HG03139 (cell line): Measurements from ENCODE around the gene PPP1R15B.
"Not testable (repeated sequence)": the region's sequence is repeated elsewhere in the genome, so short reads cannot be mapped to it uniquely, and the experiment has no call there.

Source experiments
- ATAC-seq: cut with Tn5 transposase; IDR thresholded peaks from one replicate; pipeline ENCODE4 v1.9.1; 2021; ENCODE audit not compliant: unreplicated experiment

The PPP1R15B gene

GRCh38 chr1:204443871-204444581 lies 32.4 kb upstream of the PPP1R15B start:
- no peak for ATAC-seq

GRCh38 chr1:204443260-204443619 lies 31.6 kb upstream of the PPP1R15B start:
- no peak for ATAC-seq

GRCh38 chr1:204442376-204443259 lies 31.0 kb upstream of the PPP1R15B start:
- ATAC-seq = no peak

GRCh38 chr1:204441558-204441957 lies 29.9 kb upstream of the PPP1R15B start:
- no peak for ATAC-seq

- no peak for ATAC-seq
These were observed 28.2 kb upstream of the PPP1R15B start for GRCh38 chr1:204439621-204440375.

- no peak for ATAC-seq
These were observed 27.0 kb upstream of the PPP1R15B start for GRCh38 chr1:204438628-204439027.

GRCh38 chr1:204437796-204438570 lies 26.4 kb upstream of the PPP1R15B start:
- ATAC-seq = no peak

GRCh38 chr1:204435872-204436271 lies 24.3 kb upstream of the PPP1R15B start:
- ATAC-seq = no peak

GRCh38 chr1:204435381-204435831 lies 23.8 kb upstream of the PPP1R15B start:
- no peak for ATAC-seq

GRCh38 chr1:204434116-204434755 lies 22.6 kb upstream of the PPP1R15B start:
- ATAC-seq = no peak

GRCh38 chr1:204432708-204433107 lies 21.1 kb upstream of the PPP1R15B start:
- ATAC-seq = no peak

GRCh38 chr1:204431310-204432184 lies 19.9 kb upstream of the PPP1R15B start:
- ATAC-seq = no peak

GRCh38 chr1:204429746-204430145 lies 18.1 kb upstream of the PPP1R15B start:
- no peak for ATAC-seq

GRCh38 chr1:204426971-204427701 lies 15.5 kb upstream of the PPP1R15B start:
- ATAC-seq = no peak

- ATAC-seq = no peak
These were observed 14.9 kb upstream of the PPP1R15B start for GRCh38 chr1:204426474-204426873.

GRCh38 chr1:204426035-204426436 lies 14.4 kb upstream of the PPP1R15B start:
- no peak for ATAC-seq

GRCh38 chr1:204424621-204425020 lies 13.0 kb upstream of the PPP1R15B start:
- ATAC-seq = no peak

GRCh38 chr1:204422061-204422705 lies 10.6 kb upstream of the PPP1R15B start:
- ATAC-seq = not testable (repeated sequence)
